22Rv1 (cell line): ENCODE data around the gene RAPGEF4.

Experiments used
- CTCF ChIP-seq: fragments of 450-650 bp; IDR thresholded peaks from 2 replicates; pipeline ENCODE4 v1.5.1; 2017; ENCODE audit warnings: mild to moderate bottlenecking
- ZFX ChIP-seq: fragments of 450-650 bp; IDR thresholded peaks from 2 replicates; pipeline ENCODE4 v1.6.1; 2017; ENCODE audit warnings: antibody characterized with exemption, borderline replicate concordance

GRCh38 chr2:172849519-172850217 is 114.0 kb downstream of the RAPGEF4 start:
- TF ChIP-seq CTCF (no peak), ZFX (no peak)
